NCI-H774 (cell line): ENCODE data around the gene ALDH18A1.

Experiments
- DNase-seq: peaks from one replicate; lab custom pipeline; 2025; lab: John Stamatoyannopoulos, UW

ALDH18A1 gene

GRCh38 chr10:95578619-95579018 is 77.9 kb downstream of the ALDH18A1 start:
- no peak for DNase-seq

- DNase-seq = no peak
Measured at GRCh38 chr10:95574649-95575365, 81.7 kb downstream of the ALDH18A1 start.

GRCh38 chr10:95573964-95574604 is 82.4 kb downstream of the ALDH18A1 start:
- DNase-seq = no peak

- no peak for DNase-seq
Measured at GRCh38 chr10:95573527-95573926, 83.0 kb downstream of the ALDH18A1 start.

- DNase-seq = no peak
Measured at GRCh38 chr10:95572131-95572820, 84.2 kb downstream of the ALDH18A1 start.

GRCh38 chr10:95571390-95571789 is 85.1 kb downstream of the ALDH18A1 start:
- no peak for DNase-seq

GRCh38 chr10:95569368-95569767 is 87.1 kb downstream of the ALDH18A1 start:
- DNase-seq = no peak

- DNase-seq = no peak
Measured at GRCh38 chr10:95567903-95568630, 88.4 kb downstream of the ALDH18A1 start.

GRCh38 chr10:95566136-95566535 is 90.4 kb downstream of the ALDH18A1 start:
- no peak for DNase-seq

- DNase-seq = no peak
Measured at GRCh38 chr10:95565336-95565735, 91.2 kb downstream of the ALDH18A1 start.

- no peak for DNase-seq
Measured at GRCh38 chr10:95564291-95564690, 92.2 kb downstream of the ALDH18A1 start.

GRCh38 chr10:95562341-95562965 is 94.1 kb downstream of the ALDH18A1 start:
- DNase-seq = no peak

- no peak for DNase-seq
Measured at GRCh38 chr10:95561864-95562177, 94.7 kb downstream of the ALDH18A1 start.

GRCh38 chr10:95561177-95561863 is 95.2 kb downstream of the ALDH18A1 start, which contains the start of gene SORBS1:
Gene SORBS1, minus strand, starts transcription at chr10:95561371. Its CDS starts 120,236 bp downstream, at chr10:95441135.
- DNase-seq = peak; percentile 85

GRCh38 chr10:95560278-95561176 is 96.0 kb downstream of the ALDH18A1 start:
- no peak for DNase-seq

- no peak for DNase-seq
Measured at GRCh38 chr10:95559896-95560277, 96.6 kb downstream of the ALDH18A1 start.

- DNase-seq = no peak
Measured at GRCh38 chr10:95559471-95559870, 97.0 kb downstream of the ALDH18A1 start.

GRCh38 chr10:95558593-95559320 is 97.8 kb downstream of the ALDH18A1 start:
- DNase-seq = no peak

GRCh38 chr10:95556994-95557767 is 99.3 kb downstream of the ALDH18A1 start:
- DNase-seq = no peak
